NCI-H146 (cell line): ENCODE measurements around the gene AKAP3.
A peak's percentile ranks its signal among the peaks of the same experiment; 100 is the strongest.

Experiments used
- DNase-seq: peaks from one replicate; lab custom pipeline; 2025; lab: John Stamatoyannopoulos, UW

Gene AKAP3

GRCh38 chr12:4648501-4649357 is at the start of gene AKAP3, which contains the start of gene NDUFA9:
AKAP3 (minus strand) TSS chr12:4649051; CDS start chr12:4638196, 10,855 bp downstream.
NDUFA9 (plus strand) TSS chr12:4649114; CDS start chr12:4649127, 13 bp downstream.
- DNase-seq, result peak; percentile 88

- no peak for DNase-seq
Observed at GRCh38 chr12:4690760-4691159, 41.9 kb upstream of the AKAP3 start.

GRCh38 chr12:4685317-4685716 is 36.5 kb upstream of the AKAP3 start:
- no peak for DNase-seq

GRCh38 chr12:4681732-4682131 is 32.9 kb upstream of the AKAP3 start:
- DNase-seq, result no peak

GRCh38 chr12:4679711-4680110 is 30.9 kb upstream of the AKAP3 start:
- DNase-seq, result no peak

DNA sequence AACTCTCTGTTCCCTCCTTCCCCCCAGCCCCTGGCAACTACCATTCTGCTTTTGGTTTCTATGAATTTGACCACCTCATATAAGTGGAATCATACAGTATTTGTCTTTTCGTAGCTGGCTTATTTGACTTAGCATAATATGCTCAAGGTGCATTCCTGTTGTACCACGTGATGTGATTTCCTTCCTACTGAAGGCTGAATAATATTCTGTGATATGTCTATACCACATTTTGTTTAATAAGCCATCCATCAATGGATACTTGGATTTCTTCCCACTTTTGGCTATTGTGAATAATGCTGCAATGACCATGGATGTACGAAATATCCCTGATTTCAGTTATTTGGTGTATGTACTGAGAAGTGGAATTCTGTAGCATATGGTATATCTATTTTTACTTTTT is 16.4 kb upstream of the AKAP3 start:
- no peak for DNase-seq

DNA sequence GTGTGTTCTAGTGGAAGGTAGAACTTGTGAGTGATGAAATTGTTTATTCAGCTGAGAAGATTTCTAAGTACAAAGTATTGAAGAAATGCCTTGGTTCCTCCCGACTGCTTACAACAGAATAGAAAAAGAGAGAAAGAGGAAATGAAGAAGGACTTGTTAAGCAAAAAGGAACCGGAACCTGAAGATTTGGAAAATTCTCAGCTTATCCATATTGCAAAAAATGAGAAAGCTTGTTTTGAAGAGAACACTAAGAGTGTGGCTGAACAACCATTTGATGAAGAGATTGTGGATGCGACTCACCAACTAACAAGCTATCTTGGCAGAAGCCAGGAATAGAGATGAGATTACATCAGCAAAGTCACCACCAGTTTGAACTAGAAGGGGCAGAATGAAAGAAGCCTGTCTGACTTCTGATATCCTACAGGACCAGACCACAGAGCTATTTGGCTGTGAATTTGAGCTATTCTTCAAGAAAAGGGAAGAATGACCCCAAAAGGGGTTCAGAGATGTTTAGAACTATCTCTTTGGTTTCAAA is 15.2 kb upstream of the AKAP3 start:
- DNase-seq, result no peak

DNA sequence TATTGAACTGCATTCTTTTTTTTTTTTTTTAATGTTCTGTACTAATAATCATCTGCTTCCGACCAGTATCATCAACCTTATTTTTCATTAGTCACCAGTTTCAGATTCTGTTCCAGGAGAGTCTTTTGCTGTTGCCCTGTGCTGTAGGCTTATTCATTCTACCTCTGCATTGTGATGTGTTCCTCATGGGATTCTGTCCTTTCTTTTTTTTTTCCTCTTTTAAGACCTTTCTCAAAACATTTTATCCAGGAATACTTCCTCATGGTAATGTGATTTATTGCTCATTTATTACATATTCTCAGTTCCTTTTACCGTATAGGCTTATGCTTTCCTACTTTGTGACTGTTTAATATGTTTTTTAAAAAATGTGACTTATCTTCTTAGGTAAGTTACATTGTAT is 4.8 kb upstream of the AKAP3 start:
- DNase-seq, result no peak

GRCh38 chr12:4653257-4653656 is 4.4 kb upstream of the AKAP3 start:
- DNase-seq, result no peak

DNA sequence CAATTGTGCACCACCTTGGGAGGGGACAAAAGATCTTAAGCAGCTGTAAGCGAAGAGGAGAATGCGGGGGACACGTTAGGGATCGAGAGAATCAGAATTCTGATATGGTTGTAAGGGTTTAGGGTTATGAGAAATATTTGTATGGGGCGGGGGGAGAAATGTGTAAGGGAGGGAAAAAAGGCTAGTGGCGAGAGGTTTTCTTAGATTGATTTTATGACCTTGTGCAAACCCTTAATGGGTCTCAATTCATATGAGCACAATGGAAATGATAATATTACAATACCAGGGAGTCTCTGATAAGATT is 459 bp upstream of the AKAP3 start:
- DNase-seq, result no peak

DNA sequence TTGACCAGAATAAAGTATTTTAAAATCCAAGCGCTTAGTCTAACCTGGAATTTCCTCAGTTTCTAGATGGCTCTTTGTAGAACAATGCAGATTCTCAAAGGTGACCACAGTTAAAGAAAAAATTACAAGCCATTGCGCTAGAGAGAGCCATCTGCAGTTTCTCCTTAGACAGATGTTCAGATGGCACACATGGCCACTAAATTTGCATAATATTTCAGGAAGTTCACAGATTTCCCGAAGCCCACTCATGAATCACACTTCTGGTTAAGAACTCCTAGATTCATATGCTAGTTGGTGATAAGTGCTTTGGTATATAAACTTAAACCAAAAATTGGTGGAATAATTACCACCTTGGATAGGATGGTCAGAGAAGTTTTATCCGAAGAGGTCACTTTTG is 749 bp downstream of the AKAP3 start:
- DNase-seq, result no peak

- DNase-seq, result no peak
Observed at GRCh38 chr12:4645023-4645422, 3.8 kb downstream of the AKAP3 start.

DNA sequence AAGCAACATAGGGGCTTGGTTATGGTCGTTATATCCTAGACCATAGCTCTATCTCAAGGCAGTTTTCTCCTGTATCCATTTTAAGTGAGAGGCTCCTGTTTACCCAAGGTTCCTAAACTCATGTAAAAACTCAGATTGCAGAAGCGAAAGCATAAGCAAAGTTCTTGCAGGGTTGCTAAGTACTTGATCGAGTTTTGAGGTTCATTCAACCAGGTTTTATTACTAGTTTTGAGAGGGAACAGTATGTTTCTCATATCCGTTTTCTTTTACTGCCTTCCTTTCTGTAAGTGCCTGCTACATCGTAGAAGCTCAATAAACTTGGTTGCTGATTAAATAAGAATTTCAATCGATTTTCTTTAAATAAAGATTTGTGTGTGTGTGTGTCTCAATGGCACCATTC is 5.1 kb downstream of the AKAP3 start:
- DNase-seq, result no peak

GRCh38 chr12:4630262-4630661 is 18.6 kb downstream of the AKAP3 start:
- no peak for DNase-seq

DNA sequence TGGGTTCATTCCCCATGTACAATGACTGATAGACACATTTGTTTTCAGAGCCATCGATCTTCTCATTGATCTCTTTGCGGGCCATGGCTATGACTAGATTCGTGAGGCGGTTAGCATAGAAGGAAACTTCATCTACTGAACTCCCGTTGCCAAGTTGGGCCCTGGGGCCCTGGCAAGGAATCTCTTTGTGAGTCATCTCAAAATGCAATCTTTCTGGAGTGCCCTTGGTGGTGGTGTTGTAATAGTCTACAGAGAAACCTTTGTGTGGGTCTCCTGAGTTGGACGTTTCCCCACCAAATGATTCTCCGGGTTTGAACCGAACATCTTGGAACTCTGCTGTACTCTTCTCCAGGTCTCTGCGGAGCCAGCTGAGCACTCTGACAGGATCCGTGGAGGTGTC is 20.4 kb downstream of the AKAP3 start:
- DNase-seq, result no peak

DNA sequence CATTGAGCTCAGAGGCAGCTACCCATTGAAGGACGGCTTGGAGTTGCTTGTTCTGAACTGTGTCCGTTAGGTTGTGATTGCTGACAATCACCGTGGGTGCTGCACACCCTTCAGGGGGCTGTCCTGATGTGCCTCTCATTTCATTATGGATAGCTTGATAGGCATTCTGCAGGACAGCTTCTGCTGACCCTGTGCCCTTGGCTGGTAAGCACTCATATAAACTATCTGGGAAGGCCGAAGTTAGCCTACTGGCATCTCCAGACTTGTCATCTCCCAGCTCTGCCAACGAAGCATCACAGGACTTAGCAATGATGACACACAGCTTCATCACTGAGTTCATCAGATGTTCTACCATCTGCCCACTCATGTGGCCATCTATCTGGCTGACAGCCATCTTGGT is 22.3 kb downstream of the AKAP3 start:
- no peak for DNase-seq

- no peak for DNase-seq
Observed at GRCh38 chr12:4621511-4621910, 27.3 kb downstream of the AKAP3 start.

DNA sequence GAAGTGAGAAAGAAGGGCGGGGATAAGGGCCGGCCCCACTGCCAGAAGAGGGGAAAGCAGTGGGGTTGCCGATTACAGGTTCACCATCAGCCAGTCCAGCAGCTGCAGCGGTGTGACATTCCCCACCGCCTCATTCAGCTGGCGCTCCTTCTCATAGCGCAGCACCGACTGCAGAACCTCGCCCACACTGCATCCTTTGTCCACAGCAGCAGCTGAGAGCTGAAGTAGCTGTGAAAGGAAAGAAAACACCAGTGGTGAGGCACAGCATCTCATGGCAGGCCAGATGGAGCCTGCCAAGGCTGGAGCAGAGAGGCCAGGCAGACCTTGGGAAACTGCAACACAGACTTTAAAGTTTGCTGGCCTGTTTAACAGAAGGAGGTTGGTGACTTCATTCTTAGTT is 33.2 kb downstream of the AKAP3 start:
- no peak for DNase-seq

DNA sequence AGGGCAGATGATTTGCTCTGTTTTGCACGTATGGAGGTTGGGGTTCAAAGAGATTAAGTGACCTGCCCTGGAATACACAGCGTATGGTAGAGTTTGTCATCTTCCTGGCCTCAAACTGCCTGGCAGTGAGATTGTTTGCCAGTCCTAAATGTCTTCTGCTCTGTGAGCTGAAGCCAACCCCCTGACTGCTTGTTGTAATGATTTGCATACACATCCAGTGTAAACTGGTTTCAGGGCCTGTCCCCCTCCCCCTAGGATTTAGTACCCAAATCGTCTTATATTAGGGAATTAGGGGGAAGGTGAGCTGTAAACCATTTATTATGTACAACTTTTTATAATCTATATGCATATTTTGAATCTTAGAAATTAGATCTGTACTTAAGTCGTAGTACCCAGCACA is 38.4 kb downstream of the AKAP3 start:
- no peak for DNase-seq

DNA sequence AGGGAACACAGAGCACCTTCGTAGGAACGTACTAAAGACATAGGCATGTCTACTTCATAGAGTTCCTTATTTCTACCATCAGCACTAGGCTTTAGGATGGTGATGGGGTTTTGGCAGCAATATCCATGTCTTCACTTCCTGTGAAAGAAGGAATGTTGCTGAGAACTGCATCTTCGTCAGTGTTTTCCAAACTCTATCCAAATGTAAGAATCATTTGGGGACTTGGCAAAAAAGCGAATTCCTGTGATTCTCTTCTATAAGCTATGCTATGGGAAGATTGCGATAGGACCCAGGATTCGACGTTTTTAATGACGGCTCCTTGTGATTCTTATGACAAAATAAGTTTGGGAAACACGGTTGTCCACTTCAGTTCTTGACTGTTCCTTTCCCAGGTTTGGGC is 39.8 kb downstream of the AKAP3 start:
- DNase-seq, result no peak

- DNase-seq, result no peak
Observed at GRCh38 chr12:4607056-4607455, 41.8 kb downstream of the AKAP3 start.

GRCh38 chr12:4604684-4605193 is 44.1 kb downstream of the AKAP3 start:
- peak; percentile 89 for DNase-seq

- DNase-seq, result no peak
Observed at GRCh38 chr12:4603946-4604345, 44.9 kb downstream of the AKAP3 start.

DNA sequence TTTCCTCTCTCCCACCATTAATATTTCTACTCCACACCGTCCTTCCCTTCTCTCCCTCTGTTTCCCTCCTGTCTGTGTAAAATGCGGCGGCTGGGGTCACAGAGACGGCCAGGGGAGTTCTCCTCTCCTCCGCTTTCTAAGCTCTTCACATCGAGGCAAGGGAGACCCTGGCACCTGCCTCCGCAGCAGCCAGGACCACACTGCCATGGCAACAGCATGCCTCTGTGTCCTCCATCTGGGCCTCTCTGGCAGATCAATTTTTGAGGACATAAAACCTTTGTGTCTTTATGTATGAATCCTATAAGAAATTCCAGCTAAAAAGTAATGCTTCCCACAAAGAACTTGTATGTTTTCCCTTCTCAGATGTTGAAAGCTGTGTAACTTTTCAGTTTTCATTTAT is 45.4 kb downstream of the AKAP3 start:
- DNase-seq, result no peak
